Measurements from ENCODE around the gene GPATCH4.
"Not testable (repeated sequence)": the region's sequence is repeated elsewhere in the genome, so short reads cannot be mapped to it uniquely, and the experiment has no call there.

GPATCH4 gene

GRCh38 chr1:156601122-156601830 is at the start of gene GPATCH4:
Gene GPATCH4, minus strand, starts transcription at chr1:156601479.
- peak; percentile 66 for DNase-seq (ENCODE audit: low spot score)

DNA sequence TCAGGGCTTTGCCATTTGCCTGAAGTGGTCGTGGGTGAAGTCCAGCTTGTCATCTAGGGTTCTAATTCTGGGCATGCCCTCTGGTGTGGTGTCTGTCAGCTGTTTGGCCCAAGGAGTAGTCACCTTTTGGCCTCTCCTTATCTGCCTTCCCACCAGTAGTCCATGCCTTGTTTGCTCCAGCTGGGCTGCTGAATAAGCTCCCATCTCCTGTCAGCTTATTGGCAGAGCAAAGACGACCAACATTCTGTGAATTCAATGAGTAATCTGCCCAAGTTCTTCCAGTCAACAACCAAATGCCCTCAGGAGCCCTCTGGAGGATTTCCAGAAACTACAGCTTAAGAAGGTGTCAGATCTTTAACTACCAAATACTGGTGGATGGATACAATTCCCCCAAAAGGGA is 47.7 kb upstream of the GPATCH4 start:
- DNase-seq (ENCODE audit: low spot score), result no peak

- DNase-seq (ENCODE audit: low spot score), result no peak
Observed at GRCh38 chr1:156648496-156648895, 47.2 kb upstream of the GPATCH4 start.

GRCh38 chr1:156647351-156647750 is 46.1 kb upstream of the GPATCH4 start:
- DNase-seq (ENCODE audit: low spot score), result no peak

GRCh38 chr1:156646738-156647211 is 45.5 kb upstream of the GPATCH4 start:
- no peak for DNase-seq (ENCODE audit: low spot score)

DNA sequence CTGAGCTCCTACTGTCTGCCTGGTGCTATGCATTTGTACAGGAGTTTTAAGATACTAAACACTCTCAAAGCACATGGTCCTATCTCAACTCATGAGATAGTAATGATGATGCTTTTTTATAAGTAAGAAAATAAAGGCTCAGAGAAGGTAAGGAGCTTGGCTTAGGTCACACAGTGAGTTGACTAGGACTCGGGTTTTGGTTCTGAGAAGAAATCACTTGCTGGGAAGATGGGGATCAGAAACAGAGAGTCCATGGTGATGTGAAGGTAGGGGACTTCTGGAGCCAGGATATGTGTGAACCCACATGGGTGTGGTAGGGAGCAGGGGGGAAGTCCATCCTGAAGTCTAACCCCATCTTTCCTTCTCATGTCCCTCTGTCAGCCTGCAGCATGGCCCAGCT is 44.4 kb upstream of the GPATCH4 start:
- no peak for DNase-seq (ENCODE audit: low spot score)

- no peak for DNase-seq (ENCODE audit: low spot score)
Observed at GRCh38 chr1:156645056-156645455, 43.8 kb upstream of the GPATCH4 start.

DNA sequence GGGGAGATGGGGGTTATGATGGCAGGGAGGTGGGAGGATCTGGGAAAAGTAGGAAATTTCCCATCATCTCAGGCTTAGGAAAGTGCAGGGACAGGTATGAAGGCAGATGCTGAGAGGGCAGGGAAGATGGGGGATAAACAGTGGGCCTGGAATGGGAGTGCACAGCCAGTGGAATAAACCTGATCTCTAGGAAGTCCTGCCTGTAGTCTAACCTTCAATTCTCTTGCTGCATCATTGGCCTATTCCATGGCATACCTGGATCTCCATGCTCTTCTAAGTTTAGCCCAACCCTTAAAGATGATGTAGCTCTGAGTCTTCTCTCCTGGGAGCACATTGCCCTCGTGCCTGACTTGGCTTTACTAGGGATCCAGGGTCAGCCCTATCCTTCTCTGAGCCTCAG is 43.4 kb upstream of the GPATCH4 start:
- no peak for DNase-seq (ENCODE audit: low spot score)

DNA sequence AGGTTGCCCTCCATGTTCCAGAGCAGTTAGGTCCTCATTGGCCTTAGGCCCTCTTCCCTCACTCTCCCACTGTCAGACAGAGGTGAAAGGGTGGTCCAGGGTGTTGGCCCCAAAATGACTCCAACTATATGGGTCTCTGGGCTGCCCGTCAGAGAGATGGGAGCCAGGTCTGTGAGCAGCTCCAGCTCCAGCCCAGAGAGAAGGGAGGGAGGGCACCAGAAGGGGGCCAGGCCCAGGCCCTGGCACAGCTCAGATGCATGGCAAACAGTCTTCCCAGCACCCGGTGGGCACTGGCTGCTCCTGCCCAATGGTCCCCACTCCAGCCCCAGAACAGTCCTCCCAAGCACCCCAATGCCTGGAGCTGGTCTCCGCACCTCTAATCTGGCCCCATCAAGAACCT is 42.9 kb upstream of the GPATCH4 start:
- DNase-seq (ENCODE audit: low spot score), result no peak

GRCh38 chr1:156643778-156644092 is 42.5 kb upstream of the GPATCH4 start:
- no peak for DNase-seq (ENCODE audit: low spot score)

DNA sequence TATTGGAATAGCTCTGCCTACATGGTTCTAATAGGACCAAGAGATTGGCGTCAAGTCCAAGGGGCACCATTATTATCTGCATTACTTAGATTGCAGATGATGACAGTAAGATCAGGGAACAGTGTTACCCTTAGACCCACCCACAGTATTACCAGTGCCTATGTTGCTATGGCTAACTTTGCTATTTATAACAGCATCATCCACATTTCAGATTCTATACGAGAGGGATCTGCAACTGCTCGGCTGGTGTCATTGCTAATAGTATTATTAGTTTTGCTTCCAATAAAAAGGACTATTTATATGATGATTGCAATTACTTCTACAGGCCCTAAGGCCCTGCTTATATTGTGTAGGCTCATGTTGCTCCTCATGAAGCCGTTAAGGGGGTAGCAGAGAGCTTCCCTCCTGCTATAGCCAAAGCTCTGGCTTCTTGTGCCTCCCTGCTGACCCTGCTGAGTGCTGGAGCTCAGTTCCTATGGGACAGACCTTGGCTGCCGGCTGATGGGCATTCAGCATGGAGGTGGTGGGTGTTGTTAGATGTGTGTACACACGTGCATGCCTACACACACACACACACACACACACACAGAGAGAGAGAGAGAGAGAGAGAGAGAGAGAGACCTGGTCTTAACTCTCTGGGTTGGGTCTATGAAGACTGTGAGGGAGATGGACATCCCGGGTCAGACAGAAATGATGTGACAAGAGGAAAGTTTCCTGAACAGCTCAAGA is 41.9 kb upstream of the GPATCH4 start:
- DNase-seq (ENCODE audit: low spot score), result no peak

DNA sequence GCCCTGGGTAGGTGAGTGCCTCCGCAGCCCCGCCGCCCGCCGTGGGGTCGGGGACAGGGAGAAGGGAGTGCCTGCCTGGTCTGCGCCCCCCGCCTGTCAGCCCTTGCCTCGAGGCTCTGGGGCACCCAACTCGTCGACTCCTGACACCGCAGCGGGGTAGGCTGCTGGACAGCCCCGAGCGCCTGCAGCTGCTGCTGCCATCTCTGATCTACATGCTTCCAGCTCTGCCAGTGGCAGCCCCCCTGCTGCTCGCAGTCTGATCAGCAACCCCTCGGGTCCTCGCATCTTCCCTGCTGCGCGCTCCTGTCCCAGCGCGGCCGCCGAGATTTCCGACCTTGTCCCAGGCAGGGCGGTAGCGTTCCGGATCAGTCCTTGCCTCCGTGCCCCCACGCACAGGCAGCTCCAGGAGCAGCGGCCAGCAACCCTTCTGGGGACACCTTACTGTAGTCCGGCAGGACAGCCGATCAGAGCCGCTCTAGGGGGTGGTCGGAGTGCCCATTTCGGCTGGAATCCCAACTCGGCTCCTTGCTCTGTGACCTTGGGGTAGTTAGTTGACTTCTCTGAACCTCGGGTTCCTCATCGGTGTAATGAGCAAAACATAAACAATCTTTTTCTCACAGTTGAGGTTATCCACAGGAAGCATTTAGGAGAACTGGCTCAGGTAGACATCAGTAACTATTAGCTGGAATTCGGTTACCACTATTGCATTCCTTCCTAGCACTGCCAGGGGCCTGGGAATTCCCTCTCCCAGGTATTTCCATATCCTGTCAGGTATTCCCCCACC is 41.2 kb upstream of the GPATCH4 start:
- DNase-seq (ENCODE audit: low spot score), result no peak

DNA sequence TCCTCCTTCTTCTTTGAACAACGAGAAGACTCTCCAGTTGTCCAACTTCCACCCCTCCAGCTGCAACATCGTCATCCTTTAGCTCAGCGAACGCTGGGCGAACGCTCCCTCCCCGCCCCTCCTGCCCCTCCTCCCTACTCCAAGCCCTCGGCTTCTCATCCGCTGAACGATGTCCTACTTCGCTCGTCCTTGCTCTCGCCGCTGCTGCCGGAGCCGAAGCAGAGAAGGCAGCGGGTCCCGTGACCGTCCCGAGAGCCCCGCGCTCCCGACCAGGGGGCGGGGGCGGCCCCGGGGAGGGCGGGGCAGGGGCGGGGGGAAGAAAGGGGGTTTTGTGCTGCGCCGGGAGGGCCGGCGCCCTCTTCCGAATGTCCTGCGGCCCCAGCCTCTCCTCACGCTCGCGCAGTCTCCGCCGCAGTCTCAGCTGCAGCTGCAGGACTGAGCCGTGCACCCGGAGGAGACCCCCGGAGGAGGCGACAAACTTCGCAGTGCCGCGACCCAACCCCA is 40.5 kb upstream of the GPATCH4 start, which contains the start of gene BCAN:
TSS of gene BCAN (plus strand) at position 357 of the 504 bp plus-strand sequence. CDS start 3,938 bp downstream, outside the sequence.
- no peak for DNase-seq (ENCODE audit: low spot score)

DNA sequence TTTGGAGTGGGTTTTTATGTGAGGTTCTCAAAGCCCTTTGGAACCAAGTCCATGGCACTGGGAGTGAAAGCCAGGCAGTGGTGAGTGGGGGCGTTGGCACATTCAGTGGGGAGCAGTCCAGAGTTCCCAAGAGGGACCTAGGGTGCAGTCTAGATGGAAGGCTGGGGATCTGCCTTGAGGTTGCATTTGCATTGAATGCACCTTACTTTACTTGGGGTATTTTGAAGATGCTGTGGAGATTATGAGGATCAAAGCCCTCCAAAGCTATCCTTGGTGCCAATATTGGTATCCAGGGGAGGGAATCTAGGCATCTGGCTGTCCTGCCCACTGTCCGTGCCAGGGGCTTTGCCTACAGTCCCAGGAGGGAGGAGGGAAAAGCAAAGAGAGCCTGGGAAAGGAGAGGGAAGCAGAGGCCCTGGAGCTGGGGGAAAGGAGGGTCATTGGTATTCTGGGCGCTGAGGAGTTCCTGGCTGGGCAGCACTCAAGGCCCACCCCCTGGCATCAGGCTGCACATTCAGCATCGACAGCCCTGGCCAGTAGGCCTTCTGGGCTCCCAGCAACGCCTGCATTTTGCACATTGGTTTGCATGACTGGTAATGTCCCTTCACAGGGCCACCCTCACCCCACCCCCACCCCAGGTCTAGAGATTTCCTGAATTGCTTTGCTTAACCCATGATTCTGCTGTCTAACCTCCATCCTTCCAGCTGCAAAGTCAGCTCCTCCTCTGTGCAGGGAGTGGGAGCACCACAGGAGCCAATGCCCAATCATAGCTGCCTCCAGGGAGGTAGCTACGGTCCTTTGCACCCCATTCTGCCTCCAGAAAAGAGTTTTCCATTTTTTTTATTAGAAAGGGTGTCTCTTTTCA is 39.8 kb upstream of the GPATCH4 start:
- DNase-seq (ENCODE audit: low spot score), result no peak

- no peak for DNase-seq (ENCODE audit: low spot score)
Observed at GRCh38 chr1:156639601-156640101, 38.4 kb upstream of the GPATCH4 start.

- DNase-seq (ENCODE audit: low spot score), result no peak
Observed at GRCh38 chr1:156638189-156638985, 37.1 kb upstream of the GPATCH4 start.

DNA sequence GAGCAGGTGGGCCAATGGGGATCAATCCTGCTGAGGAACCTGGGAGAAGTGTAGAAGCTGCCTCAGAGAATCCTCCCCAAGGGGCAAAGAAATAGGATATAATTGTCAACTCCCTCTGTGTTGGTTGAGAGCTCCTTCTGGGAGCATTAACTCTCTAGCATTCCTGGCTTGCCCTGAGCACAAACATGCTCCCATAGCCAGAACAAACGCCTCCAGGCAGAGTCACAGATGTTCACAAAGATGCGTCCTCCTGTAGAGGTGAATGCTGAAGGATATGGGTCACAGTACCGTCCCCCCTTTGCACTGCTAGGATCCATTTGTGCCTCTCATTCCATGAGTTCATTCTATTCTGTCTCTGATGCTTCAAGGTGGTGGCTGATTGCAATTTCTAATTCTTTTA is 31.1 kb upstream of the GPATCH4 start:
- no peak for DNase-seq (ENCODE audit: low spot score)

DNA sequence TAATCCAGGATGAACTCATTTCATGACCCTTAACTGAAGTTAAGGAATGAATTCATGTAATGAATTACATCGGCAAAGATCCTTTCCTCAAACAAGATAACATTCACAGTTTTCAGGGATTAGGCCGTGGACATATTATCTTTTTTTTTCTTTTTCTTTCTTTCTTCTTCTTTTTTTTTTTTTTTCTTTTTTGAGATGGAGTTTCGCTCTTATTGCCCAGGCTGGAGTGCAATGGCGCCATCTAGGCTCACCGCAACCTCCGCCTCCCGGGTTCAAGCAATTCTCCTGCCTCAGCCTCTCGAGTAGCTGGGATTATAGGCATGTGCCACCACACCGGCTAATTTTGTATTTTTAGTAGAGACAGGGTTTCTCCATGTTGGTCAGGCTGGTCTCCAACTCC is 29.9 kb upstream of the GPATCH4 start:
- DNase-seq (ENCODE audit: low spot score), result not testable (repeated sequence)

GRCh38 chr1:156629823-156630449 is 28.7 kb upstream of the GPATCH4 start:
- DNase-seq (ENCODE audit: low spot score), result no peak

DNA sequence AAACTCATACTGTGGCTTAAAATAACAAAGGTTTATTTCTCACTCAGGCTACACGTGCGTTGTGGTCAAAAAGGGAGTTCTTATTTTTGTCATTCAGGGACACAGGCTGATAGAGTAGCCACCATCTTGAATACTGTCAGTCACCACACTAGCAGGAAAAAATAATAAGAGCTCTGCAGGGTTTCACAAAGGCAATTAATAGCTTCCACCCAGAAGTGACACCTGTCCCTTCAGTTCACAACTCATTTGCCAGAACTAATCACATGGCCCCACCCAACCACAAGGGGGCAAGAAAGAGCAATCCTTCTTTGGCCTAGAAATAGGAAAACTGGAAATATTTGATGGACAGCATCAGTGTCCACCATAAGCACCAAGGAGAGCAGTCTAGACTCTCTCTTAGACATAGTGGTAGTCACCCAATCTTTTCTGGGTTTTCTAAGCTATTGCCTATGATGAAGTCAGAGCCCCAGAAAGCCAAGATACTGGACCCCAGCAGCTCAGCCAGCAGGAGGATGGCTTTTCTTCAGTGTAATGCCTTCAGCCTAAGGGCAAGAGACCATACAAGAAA is 26.1 kb upstream of the GPATCH4 start:
- DNase-seq (ENCODE audit: low spot score), result no peak
